T-helper 1 cell treated with Interleukin-12 subunit alpha and Interleukin-12 subunit beta and Interleukin-4 antibody, amounts not matched to agents 30 ng/mL and 1 ng/mL, for 36 hours (primary cell): ENCODE data around the gene YIPF7. TPM values are rescaled to one million over a fixed set of nuclear protein-coding genes. Genes with fewer than 3 reads are reported as not detected.

Experiments used
- intact Hi-C: fragments of 100-400 bp; cut with micrococcal nuclease; formaldehyde crosslinking; loops from one replicate; pipeline ENCODE4 v1.15.1; 2024
- total RNA-seq: library from RNA; stranded (reverse); gene quantifications from 2 replicates; pipeline ENCODE4 v1.2.3, GENCODE V29; 2022

Gene YIPF7
- not detected in 2 replicates for total RNA-seq

DNA sequence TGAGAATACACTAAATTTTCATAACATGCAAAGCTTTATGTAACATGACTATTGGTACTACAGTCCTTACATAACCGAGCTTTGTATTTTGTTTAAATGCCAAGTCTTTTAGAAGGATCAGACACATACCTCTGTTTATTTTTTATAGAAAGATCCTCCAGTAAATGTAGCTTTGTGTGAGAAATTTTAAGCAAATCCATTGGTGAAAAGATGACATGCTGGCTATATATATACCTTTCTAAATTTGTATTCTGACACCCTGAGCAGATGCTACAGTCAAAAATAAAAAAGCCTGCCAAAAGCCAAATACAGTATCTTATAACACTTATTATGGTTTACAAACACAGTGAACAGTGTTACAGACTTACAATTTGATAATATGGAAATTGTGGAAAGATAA is at the start of gene YIPF7:
Gene YIPF7 (minus strand): TSS at position 201 of the 400 bp plus-strand sequence. CDS start 1,525 bp downstream, outside the sequence.
- intact Hi-C loops, result no loop called here

- intact Hi-C loops, result loop anchor here (2.0 kb wide), 1 partner anchor 24 kb away; no protein-coding TSS in a partner anchor
Measured at GRCh38 chr4:44701037-44701436, 49.6 kb upstream of the YIPF7 start.

GRCh38 chr4:44700427-44700826 is 49.0 kb upstream of the YIPF7 start:
- intact Hi-C loops, result loop anchor here (2.0 kb wide), 1 partner anchor 24 kb away; no protein-coding TSS in a partner anchor

DNA sequence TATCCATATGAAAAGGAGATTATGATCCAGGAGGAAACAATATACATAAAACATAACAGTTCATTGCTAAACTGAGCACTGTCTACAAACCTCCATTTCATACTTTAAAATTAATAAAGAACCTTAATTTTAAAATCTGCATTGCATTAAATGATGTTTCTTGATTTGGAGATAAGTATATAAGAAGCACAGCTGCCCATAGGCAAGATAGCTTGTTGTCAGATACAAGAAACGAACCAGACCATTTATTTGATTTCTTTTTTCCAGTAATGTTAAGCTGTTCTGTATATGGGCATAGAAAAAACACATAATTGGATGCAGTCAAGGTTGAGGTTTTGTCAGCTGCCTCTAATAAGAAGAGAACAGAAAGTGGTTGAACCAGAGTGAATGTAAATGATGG is 33.2 kb upstream of the YIPF7 start:
- intact Hi-C loops, result no loop called here

- intact Hi-C loops, result loop anchor here (2.0 kb wide), 1 partner anchor 230 kb away; the partner anchor contains the start of gene KCTD8
Measured at GRCh38 chr4:44679060-44679459, 27.6 kb upstream of the YIPF7 start.

DNA sequence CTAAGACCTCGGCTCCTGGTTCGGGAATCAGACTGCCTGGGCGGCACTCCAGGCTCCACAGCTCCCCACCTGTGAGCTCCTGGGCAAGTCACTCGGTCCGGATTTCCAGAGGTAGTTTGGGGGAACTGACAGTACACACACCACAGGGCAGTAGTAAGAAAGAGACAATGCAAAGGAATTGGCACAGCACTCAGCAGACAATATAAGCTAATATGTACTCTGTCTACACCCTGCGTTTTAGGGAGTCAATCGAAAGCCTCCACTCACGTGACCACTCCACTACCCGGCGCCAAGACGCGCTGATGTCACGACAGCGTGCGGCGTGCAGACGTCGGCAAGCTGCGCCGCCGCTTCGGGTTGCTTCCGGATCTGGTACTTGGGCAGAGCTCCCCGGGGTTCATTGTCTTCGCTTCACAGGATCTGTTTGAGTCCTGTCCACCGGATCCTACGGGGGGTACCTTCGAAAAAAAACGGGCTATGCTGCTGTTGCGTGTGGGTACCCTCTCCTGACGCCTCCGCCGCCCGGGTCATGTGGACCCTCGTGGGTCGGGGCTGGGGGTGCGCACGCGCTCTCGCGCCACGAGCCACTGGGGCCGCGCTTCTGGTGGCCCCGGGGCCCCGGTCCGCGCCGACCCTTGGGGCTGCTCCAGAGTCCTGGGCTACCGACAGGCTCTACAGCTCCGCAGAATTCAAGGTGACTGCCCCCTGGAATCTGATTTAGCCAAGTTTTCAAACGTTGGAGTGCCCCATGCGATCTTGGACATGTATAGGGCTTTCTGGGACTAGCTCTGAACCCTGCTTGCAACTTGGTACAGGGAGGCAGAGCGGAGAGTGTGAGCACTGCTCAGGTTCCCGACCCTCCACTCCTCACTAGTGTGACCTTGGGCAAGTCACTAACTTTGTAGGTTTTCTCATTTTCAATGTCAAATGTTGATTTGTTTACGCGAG is 26.9 kb upstream of the YIPF7 start, which contains the start of gene GUF1:
Gene GUF1 (plus strand): TSS at position 327 of the 948 bp plus-strand sequence. CDS start 203 bp downstream, at position 530.
- intact Hi-C loops, result loop anchor here (1.0 to 2.0 kb wide), 2 partner anchors 48 to 230 kb away; partner anchors contain the start of genes GNPDA2 and KCTD8

DNA sequence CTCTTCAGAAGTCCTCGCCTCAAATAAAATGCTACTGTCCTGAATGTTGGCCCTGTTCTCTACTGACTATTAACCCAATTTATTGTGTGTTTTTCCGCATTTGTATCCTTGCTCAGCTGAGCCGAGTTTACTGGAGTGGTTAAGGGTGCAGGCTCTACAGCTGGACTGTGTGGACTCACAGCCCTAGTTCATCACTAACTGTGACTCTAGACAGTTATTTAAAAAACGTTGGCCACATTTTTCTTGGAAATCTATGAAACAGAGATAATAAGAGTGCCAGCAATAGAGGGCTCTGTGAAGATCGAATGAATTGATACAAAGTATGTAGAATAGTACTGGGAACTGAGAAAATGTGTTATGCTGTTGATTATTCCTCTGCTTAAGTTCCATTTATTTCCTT is 23.9 kb upstream of the YIPF7 start:
- intact Hi-C loops, result no loop called here

- intact Hi-C loops, result no loop called here
Measured at GRCh38 chr4:44674471-44674870, 23.0 kb upstream of the YIPF7 start.

GRCh38 chr4:44671636-44672035 is 20.2 kb upstream of the YIPF7 start:
- intact Hi-C loops, result no loop called here

DNA sequence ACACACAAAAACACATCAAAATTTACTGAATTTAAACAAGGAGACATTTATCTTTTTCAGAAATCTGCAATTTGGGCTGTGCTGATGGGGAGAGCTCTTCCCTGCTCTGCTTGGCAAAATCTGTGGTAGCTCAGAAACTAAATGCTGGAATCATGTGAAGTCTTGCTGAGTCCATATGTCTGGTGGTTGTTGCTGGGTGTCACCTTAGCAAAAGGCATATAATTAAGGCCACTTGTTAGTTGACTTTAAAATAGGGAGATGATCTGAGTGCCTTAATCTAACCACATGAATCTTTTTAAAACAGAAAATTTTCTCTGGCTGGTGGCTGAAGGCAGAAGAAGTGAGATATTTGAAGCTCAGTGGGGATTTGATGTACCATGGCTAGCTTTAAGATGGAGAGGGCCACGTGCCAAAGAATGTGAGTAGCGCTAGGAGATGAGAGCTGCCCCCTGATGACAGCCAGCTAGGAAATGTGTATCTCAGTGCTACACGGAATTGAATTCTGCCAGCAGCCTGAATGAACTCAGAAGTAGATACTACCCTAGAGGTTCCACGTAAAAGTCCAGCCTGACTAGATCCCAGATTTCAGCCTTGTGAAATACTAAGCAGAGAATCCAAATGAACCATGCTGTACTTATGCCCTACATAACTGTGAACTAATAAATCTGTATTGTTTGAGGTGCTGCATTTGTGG is 19.2 kb upstream of the YIPF7 start:
- intact Hi-C loops, result no loop called here

DNA sequence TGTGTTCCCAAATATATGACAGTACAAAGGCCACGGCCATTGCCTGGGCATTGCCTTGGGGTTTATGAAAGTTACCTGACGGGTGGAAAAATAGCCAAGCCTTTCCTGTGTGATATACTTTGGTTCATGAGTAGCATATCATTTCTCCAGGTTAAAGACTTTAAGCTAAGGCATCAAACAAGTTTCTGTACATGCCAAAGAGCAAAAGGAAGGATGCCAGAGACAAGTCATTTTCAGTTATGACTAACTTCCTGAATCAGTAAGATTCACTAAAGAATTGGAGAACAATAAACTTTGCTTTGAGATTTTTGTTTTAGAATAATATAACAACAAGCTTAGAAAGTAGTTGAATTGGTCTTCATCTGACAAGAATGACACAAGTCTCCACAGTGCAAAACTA is 17.1 kb upstream of the YIPF7 start:
- intact Hi-C loops, result no loop called here

DNA sequence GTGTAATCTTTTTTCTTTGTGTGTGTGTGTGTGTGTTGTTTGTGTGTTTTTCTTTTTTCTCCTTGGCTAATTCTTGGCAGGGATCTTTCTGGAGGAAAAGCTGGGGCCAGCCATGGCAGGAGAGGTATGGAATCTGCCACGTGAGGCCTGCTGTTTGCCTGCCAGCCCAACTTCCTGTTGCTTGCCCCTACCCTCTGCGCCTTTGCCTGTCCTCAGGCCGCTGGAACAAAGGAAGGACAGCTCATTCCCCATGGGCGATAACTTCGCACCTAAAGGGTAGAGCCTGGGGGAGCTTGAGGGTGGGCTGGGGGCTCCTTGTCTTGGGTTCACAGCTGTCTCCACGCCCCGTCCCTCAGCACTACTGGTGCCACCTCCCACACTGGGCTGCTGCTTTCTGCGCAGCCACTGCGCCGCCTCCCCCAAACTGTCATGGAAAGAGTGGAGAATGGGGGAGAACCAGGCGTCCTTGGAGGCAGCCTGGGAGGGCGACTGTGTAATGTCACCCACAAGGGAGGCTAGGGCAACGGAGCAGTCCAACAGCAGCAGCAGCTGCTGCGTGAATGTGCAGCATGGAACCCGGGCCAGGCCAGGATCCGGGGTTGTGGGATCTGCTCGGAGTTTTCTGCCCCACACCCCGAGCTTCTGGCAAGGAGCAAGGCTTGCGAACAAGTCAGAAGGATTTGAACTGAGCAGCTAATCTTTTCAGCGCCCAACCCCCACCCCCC is 12.3 kb upstream of the YIPF7 start:
- intact Hi-C loops, result no loop called here

DNA sequence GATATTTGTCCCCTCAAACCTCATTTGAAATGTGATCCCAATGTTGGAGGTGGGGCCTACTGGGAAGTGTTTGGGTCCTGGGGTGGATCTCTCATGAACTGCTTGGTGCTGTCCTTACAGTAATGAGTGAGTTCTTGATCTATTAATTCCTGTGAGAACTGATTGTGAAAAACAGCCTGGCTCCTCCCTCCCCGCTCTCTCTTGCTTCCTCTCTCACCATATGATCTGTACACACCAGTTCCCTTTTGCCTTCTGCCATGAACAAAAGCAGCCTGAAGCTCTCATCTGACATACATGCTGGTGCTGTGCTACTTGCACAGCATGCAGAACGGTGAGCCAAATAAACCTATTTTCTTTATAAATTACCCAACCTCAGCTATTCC is 11.2 kb upstream of the YIPF7 start:
- intact Hi-C loops, result no loop called here

- intact Hi-C loops, result no loop called here
Measured at GRCh38 chr4:44661940-44662622, 10.7 kb upstream of the YIPF7 start.

GRCh38 chr4:44660396-44660795 is 9.0 kb upstream of the YIPF7 start:
- intact Hi-C loops, result no loop called here

- intact Hi-C loops, result no loop called here
Measured at GRCh38 chr4:44652002-44652401, 577 bp upstream of the YIPF7 start.

DNA sequence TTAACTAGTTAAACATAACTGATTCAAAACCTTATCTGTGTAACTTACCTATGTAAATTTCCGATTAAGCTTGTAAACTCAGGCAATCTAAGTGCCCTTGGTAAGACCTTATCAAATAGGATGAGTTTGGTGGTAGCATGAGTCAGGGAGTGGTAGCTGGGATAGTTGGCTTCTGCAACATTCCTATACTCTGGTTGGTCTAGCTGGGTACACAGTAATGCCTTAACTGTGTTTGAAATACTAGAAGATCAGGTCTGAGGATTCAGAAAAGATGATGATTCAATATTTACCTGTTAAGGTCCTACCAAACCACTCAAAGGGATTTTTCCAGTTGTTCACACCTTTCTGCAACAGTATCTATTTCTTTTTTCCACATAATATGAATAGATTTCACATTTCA is 5.3 kb downstream of the YIPF7 start:
- intact Hi-C loops, result no loop called here

- intact Hi-C loops, result no loop called here
Measured at GRCh38 chr4:44638091-44638490, 13.3 kb downstream of the YIPF7 start.

GRCh38 chr4:44632733-44633132 is 18.7 kb downstream of the YIPF7 start:
- intact Hi-C loops, result no loop called here

DNA sequence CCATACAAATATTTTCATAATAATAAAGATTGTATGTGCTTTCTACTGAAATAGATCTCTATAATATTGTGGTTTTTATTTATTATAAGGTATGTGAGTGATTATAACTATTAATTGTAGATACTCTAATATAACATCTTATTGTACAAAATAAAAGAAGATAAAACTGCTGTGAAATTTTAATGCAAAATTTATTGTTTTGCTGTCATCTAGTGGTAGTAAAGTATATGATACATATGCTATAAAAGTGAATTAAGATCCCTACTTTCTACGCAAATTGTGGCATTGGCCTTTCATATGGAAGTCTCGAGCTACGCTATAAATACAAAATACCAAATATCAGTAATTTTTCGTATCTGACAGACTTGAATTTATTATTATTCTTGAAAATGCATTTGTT is 19.3 kb downstream of the YIPF7 start:
- intact Hi-C loops, result no loop called here
